Gastrocnemius medialis (tissue), 4 donors: Measurements from ENCODE around the gene CPZ.

Source experiments
- POLR2A ChIP-seq, 2 donors: fragments of 450-650 bp; IDR thresholded peaks; one replicate each; pipeline ENCODE4 v1.6.1; 2017; ENCODE audit warnings: antibody characterized with exemption in 2 of 2, mild to moderate bottlenecking in 2 of 2, moderate library complexity in 2 of 2
- TF ChIP-seq, protein P1 (sequence below), 5 experiments: fragments of 450-650 bp in 3 of 5; fragments of 200-600 bp in 2 of 5; sonication (generic) in 2 of 5; IDR thresholded peaks in 4 of 5; conservative IDR thresholded peaks in 1 of 5; 1 replicate in 4 of 5; 2 replicates in 1 of 5; pipeline ENCODE4 v1.5.1; 2016 to 2019; ENCODE audit warnings: antibody characterized with exemption in 5 of 5, mild to moderate bottlenecking in 3 of 5, moderate library complexity in 3 of 5

DNA sequence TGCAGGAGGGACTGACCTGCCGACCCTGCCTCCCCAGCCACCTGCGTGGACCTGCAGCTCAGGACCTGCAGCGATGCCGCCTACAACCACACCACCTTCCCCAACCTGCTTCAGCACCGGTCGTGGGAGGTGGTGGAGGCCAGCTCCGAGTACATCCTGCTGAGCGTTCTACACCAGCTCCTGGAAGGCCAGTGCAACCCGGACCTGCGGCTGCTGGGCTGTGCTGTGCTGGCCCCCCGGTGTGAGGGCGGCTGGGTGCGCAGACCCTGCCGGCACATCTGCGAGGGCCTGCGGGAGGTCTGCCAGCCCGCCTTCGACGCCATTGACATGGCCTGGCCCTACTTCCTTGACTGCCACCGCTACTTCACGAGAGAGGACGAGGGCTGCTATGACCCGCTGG is 8.5 kb downstream of the CPZ start:
- TF ChIP-seq, protein P1, sequence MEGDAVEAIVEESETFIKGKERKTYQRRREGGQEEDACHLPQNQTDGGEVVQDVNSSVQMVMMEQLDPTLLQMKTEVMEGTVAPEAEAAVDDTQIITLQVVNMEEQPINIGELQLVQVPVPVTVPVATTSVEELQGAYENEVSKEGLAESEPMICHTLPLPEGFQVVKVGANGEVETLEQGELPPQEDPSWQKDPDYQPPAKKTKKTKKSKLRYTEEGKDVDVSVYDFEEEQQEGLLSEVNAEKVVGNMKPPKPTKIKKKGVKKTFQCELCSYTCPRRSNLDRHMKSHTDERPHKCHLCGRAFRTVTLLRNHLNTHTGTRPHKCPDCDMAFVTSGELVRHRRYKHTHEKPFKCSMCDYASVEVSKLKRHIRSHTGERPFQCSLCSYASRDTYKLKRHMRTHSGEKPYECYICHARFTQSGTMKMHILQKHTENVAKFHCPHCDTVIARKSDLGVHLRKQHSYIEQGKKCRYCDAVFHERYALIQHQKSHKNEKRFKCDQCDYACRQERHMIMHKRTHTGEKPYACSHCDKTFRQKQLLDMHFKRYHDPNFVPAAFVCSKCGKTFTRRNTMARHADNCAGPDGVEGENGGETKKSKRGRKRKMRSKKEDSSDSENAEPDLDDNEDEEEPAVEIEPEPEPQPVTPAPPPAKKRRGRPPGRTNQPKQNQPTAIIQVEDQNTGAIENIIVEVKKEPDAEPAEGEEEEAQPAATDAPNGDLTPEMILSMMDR (IDR thresholded peaks at IDR 0.05 in 4 of 5, conservative IDR thresholded peaks at IDR 0.05 in 1 of 5), result no peak
- TF ChIP-seq POLR2A (IDR thresholded peaks at IDR 0.05), result no peak
